T-helper 22 cell (primary cell): ENCODE data around the gene OR4A5.
"Not testable (repeated sequence)": the region's sequence is repeated elsewhere in the genome, so short reads cannot be mapped to it uniquely, and the experiment has no call there.

Source experiments
- DNase-seq: peaks from one replicate; pipeline ENCODE4 v3.0.0-alpha.2; 2020; ENCODE audit warnings: low read depth

OR4A5 gene, protein sequence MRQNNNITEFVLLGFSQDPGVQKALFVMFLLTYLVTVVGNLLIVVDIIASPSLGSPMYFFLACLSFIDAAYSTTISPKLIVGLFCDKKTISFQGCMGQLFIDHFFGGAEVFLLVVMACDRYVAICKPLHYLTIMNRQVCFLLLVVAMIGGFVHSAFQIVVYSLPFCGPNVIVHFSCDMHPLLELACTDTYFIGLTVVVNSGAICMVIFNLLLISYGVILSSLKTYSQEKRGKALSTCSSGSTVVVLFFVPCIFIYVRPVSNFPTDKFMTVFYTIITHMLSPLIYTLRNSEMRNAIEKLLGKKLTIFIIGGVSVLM

DNA sequence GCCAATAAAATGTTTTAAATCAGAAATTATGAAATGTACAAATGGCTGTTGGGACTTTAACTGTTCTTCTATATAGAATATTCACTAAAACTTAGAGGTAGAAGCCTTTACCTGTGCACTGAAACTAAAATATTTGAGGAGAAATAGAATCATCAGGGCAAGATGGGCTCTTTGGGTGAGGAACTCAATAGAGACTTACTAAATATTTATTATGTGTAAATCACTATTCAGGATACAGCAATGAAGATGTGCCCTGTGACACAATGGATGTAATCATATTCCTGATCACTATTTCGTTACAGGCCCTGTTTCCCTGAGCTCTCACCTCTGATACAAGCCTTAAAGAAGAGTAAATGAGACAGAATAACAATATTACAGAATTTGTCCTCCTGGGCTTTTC lies at the start of gene OR4A5:
OR4A5 (plus strand) TSS at position 301 of the 400 bp plus-strand sequence; CDS start at position 354, 53 bp downstream.
- DNase-seq: not testable (repeated sequence)

DNA sequence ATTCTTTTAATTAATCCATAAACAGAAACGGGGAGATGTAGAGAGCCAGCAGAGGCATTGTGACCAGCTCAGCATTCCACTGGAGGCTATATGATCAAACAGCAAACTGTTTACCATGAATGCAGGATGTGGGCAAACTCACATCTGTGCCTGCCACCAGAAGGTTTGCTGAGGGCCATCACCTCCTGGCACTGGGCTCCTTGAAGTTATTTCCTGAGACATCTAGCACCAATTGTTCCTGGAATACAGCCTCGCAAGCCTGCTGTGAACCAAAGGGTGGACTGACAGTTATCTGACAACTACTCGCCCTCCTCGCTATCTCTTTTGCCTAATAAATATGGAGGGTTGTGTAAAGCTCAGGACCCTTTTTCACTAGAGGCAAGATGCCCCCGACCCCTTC lies 13.5 kb downstream of the OR4A5 start:
- DNase-seq: not testable (repeated sequence)
